Erythroblast (primary cell): Measurements from ENCODE around the gene TEP1.

Source experiments
- GATA1 ChIP-seq: IDR thresholded peaks from 2 replicates; pipeline ENCODE4 v1.6.1; 2011; ENCODE audit warnings: low read depth, mild to moderate bottlenecking, control low read depth, low read length, moderate library complexity
- POLR2A ChIP-seq: IDR thresholded peaks from 2 replicates; pipeline ENCODE4 v1.6.1; 2011; ENCODE audit warnings: mild to moderate bottlenecking, low read length

- no peak for TF ChIP-seq GATA1
- no peak for TF ChIP-seq POLR2A
These were observed 28.2 kb upstream of the TEP1 start for GRCh38 chr14:20441461-20441860.
